GM23338 (cell line): ENCODE results near the gene EPS8L2. TPM values are rescaled to one million over a fixed set of nuclear protein-coding genes. Genes with fewer than 3 reads are reported as not detected.

Experiments used
- ATAC-seq: fragments of 200-7000 bp; cut with Tn5 transposase; 3 replicates; pipeline ENCODE4 v1.9.1; 2020
- DNase-seq: peaks from one replicate; pipeline ENCODE4 v3.0.0-alpha.2; 2015; ENCODE audit warnings: low spot score
- H2AFZ ChIP-seq: fragments of 200-600 bp; sonication (generic); 2 replicates; pipeline ENCODE4 v1.8.0; 2016; ENCODE audit warnings: antibody characterized with exemption, mild to moderate bottlenecking, moderate library complexity
- H3F3A ChIP-seq: fragments of 200-600 bp; sonication (generic); replicated peaks from 2 replicates; pipeline ENCODE4 v1.8.0; 2017; ENCODE audit warnings: antibody characterized with exemption, mixed run types, low read depth
- H3K27ac ChIP-seq: fragments of 200-600 bp; sonication (generic); 2 replicates; pipeline ENCODE4 v1.6.1; 2016; ENCODE audit warnings: low read depth
- H3K27me3 ChIP-seq: fragments of 200-600 bp; sonication (generic); 2 replicates; pipeline ENCODE4 v1.8.0; 2016; ENCODE audit warnings: mild to moderate bottlenecking, mixed run types, moderate library complexity; ENCODE audit not compliant: insufficient read depth
- H3K36me3 ChIP-seq: fragments of 200-600 bp; sonication (generic); 2 replicates; pipeline ENCODE4 v1.8.0; 2016; ENCODE audit warnings: mild to moderate bottlenecking; ENCODE audit not compliant: insufficient read depth
- H3K4me1 ChIP-seq: fragments of 200-600 bp; sonication (generic); 2 replicates; pipeline ENCODE4 v1.8.0; 2016; ENCODE audit warnings: mild to moderate bottlenecking, moderate library complexity; ENCODE audit not compliant: insufficient read depth
- H3K4me2 ChIP-seq: fragments of 200-600 bp; sonication (generic); 2 replicates; pipeline ENCODE4 v1.7.1; 2017; ENCODE audit warnings: mixed run types
- H3K4me3 ChIP-seq: fragments of 200-600 bp; sonication (generic); 2 replicates; pipeline ENCODE4 v1.6.1; 2016; ENCODE audit warnings: mixed run types
- H3K79me2 ChIP-seq: fragments of 200-600 bp; sonication (generic); replicated peaks from 2 replicates; pipeline ENCODE4 v1.8.0; 2017; ENCODE audit warnings: mild to moderate bottlenecking; ENCODE audit not compliant: insufficient read depth
- H3K9me2 ChIP-seq: fragments of 200-600 bp; sonication (generic); 2 replicates; pipeline ENCODE4 v1.8.0; 2017; ENCODE audit not compliant: insufficient read depth
- H4K20me1 ChIP-seq: fragments of 200-600 bp; sonication (generic); replicated peaks from 2 replicates; pipeline ENCODE4 v1.8.0; 2017; ENCODE audit warnings: mild to moderate bottlenecking; ENCODE audit not compliant: insufficient read depth
- H3K27ac Mint-ChIP-seq: 2 replicates; pipeline ENCODE4 v1.8.0; 2020; ENCODE audit warnings: inconsistent platforms, mild to moderate bottlenecking, moderate library complexity, mixed read lengths
- H3K27me3 Mint-ChIP-seq: 3 replicates; pipeline ENCODE4 v1.8.0; 2022; ENCODE audit warnings: low read depth, mild to moderate bottlenecking, moderate library complexity, mixed read lengths, inconsistent platforms; ENCODE audit not compliant: insufficient read depth, poor library complexity
- H3K36me3 Mint-ChIP-seq: 3 replicates; pipeline ENCODE4 v1.8.0; 2021; ENCODE audit warnings: low read depth, mild to moderate bottlenecking, inconsistent platforms, moderate library complexity, mixed read lengths
- H3K4me1 Mint-ChIP-seq: 3 replicates; pipeline ENCODE4 v1.8.0; 2020; ENCODE audit warnings: mild to moderate bottlenecking, inconsistent platforms, mixed read lengths
- H3K4me3 Mint-ChIP-seq: 3 replicates; pipeline ENCODE4 v1.8.0; 2021; ENCODE audit warnings: moderate library complexity, mild to moderate bottlenecking, inconsistent platforms, mixed read lengths
- H3K9me3 Mint-ChIP-seq: 3 replicates; pipeline ENCODE4 v1.8.0; 2020; ENCODE audit warnings: moderate library complexity, mild to moderate bottlenecking, inconsistent platforms, mixed read lengths
- CREB1 ChIP-seq: fragments of 250-450 bp; sonication (Bioruptor Pico); IDR thresholded peaks from 2 replicates; pipeline ENCODE4 v1.5.0; 2020; ENCODE audit warnings: low read depth, mild to moderate bottlenecking, moderate library complexity
- CTCF ChIP-seq, 2 experiments: fragments of 200-600 bp in 1 of 2; sonication (generic) in 1 of 2; conservative IDR thresholded peaks; 2 replicates each; pipeline versions ENCODE4 v1.5.1 to v1.6.1; 2016 to 2017; ENCODE audit warnings: antibody characterized with exemption in 2 of 2, low read depth in 2 of 2, mild to moderate bottlenecking in 2 of 2, moderate library complexity in 1 of 2
- EZH2phosphoT487 ChIP-seq: fragments of 200-600 bp; sonication (generic); IDR thresholded peaks from one replicate; pipeline ENCODE4 v1.8.1; 2018; ENCODE audit warnings: antibody characterized with exemption; ENCODE audit not compliant: unreplicated experiment
- JUNB ChIP-seq: IDR thresholded peaks from one replicate; pipeline ENCODE4 v1.6.1; 2016; ENCODE audit warnings: antibody characterized with exemption; ENCODE audit not compliant: unreplicated experiment
- NANOG ChIP-seq: IDR thresholded peaks from 2 replicates; pipeline ENCODE4 v1.6.1; 2016; ENCODE audit warnings: antibody characterized with exemption, borderline replicate concordance
- POLR2AphosphoS5 ChIP-seq: IDR thresholded peaks from 2 replicates; pipeline ENCODE4 v1.6.1; 2016; ENCODE audit warnings: antibody characterized with exemption, low read depth
- STAT1 ChIP-seq: IDR thresholded peaks from one replicate; pipeline ENCODE4 v1.6.1; 2016; ENCODE audit warnings: antibody characterized with exemption; ENCODE audit not compliant: unreplicated experiment
- ZNF114 ChIP-seq: fragments of 250-450 bp; sonication (Bioruptor Pico); IDR thresholded peaks from 2 replicates; pipeline ENCODE4 v1.5.0; 2020; ENCODE audit warnings: mild to moderate bottlenecking, moderate library complexity
- ZNF331 ChIP-seq: fragments of 250-450 bp; sonication (Bioruptor Pico); IDR thresholded peaks from 2 replicates; pipeline ENCODE4 v1.5.0; 2020; ENCODE audit warnings: low read depth, mild to moderate bottlenecking, moderate library complexity
- polyA plus RNA-seq: library from polyadenylated mRNA; unstranded; fragments of >200 nt; fragmentation: Nextera tagmentation; extraction: Ambion mirVana; gene quantifications from 2 replicates; pipeline ENCODE4 v1.2.1, GENCODE V29; 2016
- total RNA-seq: library from RNA; depleted of rRNA; stranded (reverse); fragments of >200 nt; shearing (Covaris generic); gene quantifications from 2 replicates; pipeline ENCODE4 v1.2.3, GENCODE V29; 2014
- TF ChIP-seq, protein P1 (sequence below): IDR thresholded peaks from 2 replicates; pipeline ENCODE4 v1.6.1; 2016; ENCODE audit warnings: antibody characterized with exemption

The EPS8L2 gene
- total and polyA plus RNA-seq, 2 experiments from 2014 or later: 38.7 to 59.4 TPM

GRCh38 chr11:761526-762108 lies 55.6 kb downstream of the EPS8L2 start (continued):
- TF ChIP-seq ZNF331 (CRISPR knock-in tag) (no peak), POLR2AphosphoS5 (no peak), CREB1 (CRISPR knock-in tag) (no peak)

DNA sequence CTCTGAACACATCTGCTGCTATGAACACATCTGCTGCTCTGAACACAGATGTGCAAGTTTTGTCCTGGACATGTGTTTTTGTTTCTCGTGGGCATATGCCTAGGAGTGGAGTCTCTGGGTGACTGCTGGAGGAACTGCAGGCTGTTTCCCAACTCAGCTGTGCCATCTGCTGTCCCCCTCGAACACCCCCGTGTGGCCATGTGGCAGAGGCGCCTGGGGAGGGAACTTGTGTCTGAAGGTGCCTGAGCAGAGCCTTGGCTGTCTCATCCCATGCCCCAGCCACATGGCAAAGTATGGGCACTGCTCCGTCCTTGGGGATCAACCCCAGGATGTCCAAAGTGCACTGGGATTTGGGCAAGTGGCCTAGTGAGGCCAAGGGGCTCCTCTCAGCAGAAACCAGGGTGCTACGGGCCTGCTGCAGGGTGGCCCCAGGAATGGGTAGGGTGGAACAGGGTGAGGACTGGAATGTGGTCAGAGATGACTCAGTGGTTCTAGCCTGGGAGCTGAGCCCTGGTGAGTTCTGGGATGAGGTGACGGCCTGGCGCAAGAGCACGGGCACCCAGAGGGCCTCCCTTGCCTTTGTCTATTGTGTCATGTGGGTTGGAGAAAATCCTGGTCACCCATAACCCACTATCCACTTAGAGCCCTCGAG lies 56.5 kb downstream of the EPS8L2 start:
- H3K79me2 ChIP-seq: peaks cover 9% of the 10 kb centered on the region
- Mint-ChIP-seq H3K4me1 (peaks cover 10% of the 10 kb centered on the region), H3K4me3 (no peak overlapping the region), H3K9me3 (no peaks in the 10 kb centered on the region), H3K36me3 (peaks cover 90% of the 10 kb centered on the region), H3K27me3 (peaks cover 32% of the 10 kb centered on the region), H3K27ac (peak overlapping the region; percentile 62; the same call in 1 of the 2 replicates)
- H2AFZ ChIP-seq: no peak overlapping the region
- ATAC-seq (peak; percentile 34), DNase-seq (peak; percentile 59)
- H3K4me3 ChIP-seq: no peak overlapping the region
- peak overlapping the region; percentile 80; the same call in 1 of the 2 replicates for H3K27ac ChIP-seq
- peak overlapping the region; percentile 26; the same call in 1 of the 2 replicates for H3K4me2 ChIP-seq
- H3K27me3 ChIP-seq: no peaks in the 10 kb centered on the region
- no peaks in the 10 kb centered on the region for H3K9me2 ChIP-seq
- H3F3A ChIP-seq: peaks cover 69% of the 10 kb centered on the region
- peaks cover 9% of the 10 kb centered on the region for H4K20me1 ChIP-seq
- TF ChIP-seq, protein P1, sequence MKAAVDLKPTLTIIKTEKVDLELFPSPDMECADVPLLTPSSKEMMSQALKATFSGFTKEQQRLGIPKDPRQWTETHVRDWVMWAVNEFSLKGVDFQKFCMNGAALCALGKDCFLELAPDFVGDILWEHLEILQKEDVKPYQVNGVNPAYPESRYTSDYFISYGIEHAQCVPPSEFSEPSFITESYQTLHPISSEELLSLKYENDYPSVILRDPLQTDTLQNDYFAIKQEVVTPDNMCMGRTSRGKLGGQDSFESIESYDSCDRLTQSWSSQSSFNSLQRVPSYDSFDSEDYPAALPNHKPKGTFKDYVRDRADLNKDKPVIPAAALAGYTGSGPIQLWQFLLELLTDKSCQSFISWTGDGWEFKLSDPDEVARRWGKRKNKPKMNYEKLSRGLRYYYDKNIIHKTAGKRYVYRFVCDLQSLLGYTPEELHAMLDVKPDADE: no peak
- TF ChIP-seq EZH2phosphoT487 (no peak), STAT1 (no peak), POLR2AphosphoS5 (peak; percentile 21; the same call in 1 of the 2 replicates), CTCF (conservative IDR thresholded peaks at IDR 0.05; ENCODE audit: low read depth in 2 of 2) (peak; percentile 25 to 54)
- H3K36me3 ChIP-seq: peaks cover 57% of the 10 kb centered on the region
- peaks cover 8% of the 10 kb centered on the region for H3K4me1 ChIP-seq

DNA sequence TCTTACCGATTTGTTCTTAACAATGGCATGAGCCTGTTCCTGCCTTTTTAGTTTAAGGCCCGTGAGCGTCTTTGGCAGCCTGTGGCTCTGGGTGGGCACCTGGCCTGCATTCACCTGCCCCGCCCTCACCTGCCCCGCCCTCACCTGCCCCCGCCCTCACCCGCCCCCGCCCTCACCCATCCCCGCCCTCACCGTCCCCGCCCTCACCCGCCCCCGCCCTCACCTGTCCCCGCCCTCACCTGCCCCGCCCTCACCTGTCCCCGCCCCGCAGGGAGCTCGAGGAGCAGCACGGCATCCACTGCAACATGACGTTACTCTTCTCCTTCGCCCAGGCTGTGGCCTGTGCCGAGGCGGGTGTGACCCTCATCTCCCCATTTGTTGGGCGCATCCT lies 57.0 kb downstream of the EPS8L2 start:
- DNase-seq (peak; percentile 67), ATAC-seq (peak; percentile 52)
- peaks cover 52% of the 10 kb centered on the region for H3K36me3 ChIP-seq
- H3K4me1 ChIP-seq: peaks cover 8% of the 10 kb centered on the region
- H3K79me2 ChIP-seq: peaks cover 4% of the 10 kb centered on the region; the same call in 1 of the 2 replicates
- TF ChIP-seq NANOG (no peak), CREB1 (CRISPR knock-in tag) (no peak), ZNF114 (no peak), EZH2phosphoT487 (no peak), JUNB (no peak)
- TF ChIP-seq, protein P1: no peak
- Mint-ChIP-seq H3K27ac (peak overlapping the region; percentile 90), H3K4me3 (no peak overlapping the region), H3K9me3 (no peaks in the 10 kb centered on the region), H3K36me3 (peaks cover 88% of the 10 kb centered on the region), H3K27me3 (peaks cover 32% of the 10 kb centered on the region), H3K4me1 (peaks cover 10% of the 10 kb centered on the region)
- no peaks in the 10 kb centered on the region for H3K27me3 ChIP-seq
- no peak overlapping the region for H3K4me3 ChIP-seq
- H2AFZ ChIP-seq: no peak overlapping the region
- peaks cover 66% of the 10 kb centered on the region for H3F3A ChIP-seq
- peaks cover 9% of the 10 kb centered on the region; the same call in 1 of the 2 replicates for H4K20me1 ChIP-seq
- no peak overlapping the region for H3K4me2 ChIP-seq
- H3K9me2 ChIP-seq: no peaks in the 10 kb centered on the region
- H3K27ac ChIP-seq: 0 out of 2 replicates have a peak overlapping the region, but pooled peaks have one; percentile 80
